K562 (cell line): ENCODE results near the gene TBX10. TPM values are rescaled to one million over a fixed set of nuclear protein-coding genes. Genes with fewer than 3 reads are reported as not detected.

Source experiments
- ATAC-seq: fragments of 200-7000 bp; cut with Tn5 transposase; 3 replicates; pipeline ENCODE4 v1.9.1; 2020; ENCODE audit warnings: moderate library complexity
- BruUV-seq: library from RNA; stranded (reverse); fragments of 400-500 nt; replicated peaks from 2 replicates; lab custom pipeline; 2021; lab: Mats Ljungman, UMichigan
- CTCF ChIA-PET: fragments of 300-600 bp; formaldehyde crosslinking; extraction: SDS; loops from one replicate; lab custom pipeline; 2021; ENCODE audit warnings: low intra/inter-chr PET ratio; lab: Yijun Ruan, JAX
- POLR2A ChIA-PET: fragments of 300-600, 350-650 bp; sonication (Branson Sonifier 250); formaldehyde crosslinking; extraction: SDS; loops from one replicate; lab custom pipeline; 2021; ENCODE audit warnings: antibody characterized with exemption, inconsistent platforms; lab: Yijun Ruan, JAX
- DNase-seq, 4 experiments: peaks; one replicate each; pipeline versions ENCODE4 v3.0.0 to v3.0.0-alpha.2; 2011 to 2018; ENCODE audit warnings: low spot score in 3 of 4, mixed read lengths in 3 of 4; ENCODE audit errors: extremely low read depth in 1 of 4
- FAIRE-seq: peaks from 2 replicates; lab custom pipeline; 2011; peaks lifted over from hg19 to GRCh38; lab: Jason Lieb, UNC
- H2AFZ ChIP-seq: 2 replicates; pipeline ENCODE4 v1.6.0; 2011; ENCODE audit warnings: low read depth, low read length, control low read depth, inconsistent platforms
- H3K27ac ChIP-seq: fragments of 200-600 bp; 3 replicates; pipeline ENCODE4 v1.8.0; 2011; ENCODE audit warnings: low read depth, mild to moderate bottlenecking, control low read depth, inconsistent platforms, low read length, moderate library complexity, mixed read lengths; ENCODE audit errors: extremely low read depth
- H3K27me3 ChIP-seq, 2 experiments: fragments of 300-600 bp in 1 of 2; 2 replicates in 1 of 2; 3 replicates in 1 of 2; pipeline versions ENCODE4 v1.6.0 to v1.8.0; 2011; ENCODE audit warnings: inconsistent platforms in 2 of 2, low read length in 2 of 2, mild to moderate bottlenecking in 1 of 2, mixed read lengths in 1 of 2, moderate library complexity in 1 of 2; ENCODE audit not compliant: control insufficient read depth in 2 of 2, insufficient read depth in 2 of 2
- H3K36me3 ChIP-seq: fragments of 300-600 bp; 3 replicates; pipeline ENCODE4 v1.8.0; 2011; ENCODE audit warnings: mild to moderate bottlenecking, low read length, inconsistent platforms; ENCODE audit not compliant: control insufficient read depth, insufficient read depth
- H3K4me1 ChIP-seq, 2 experiments: fragments of 200-600 bp in 1 of 2; replicated peaks in 1 of 2; 2 replicates in 1 of 2; 3 replicates in 1 of 2; pipeline versions ENCODE4 v1.5.1 to v1.8.0; 2011; ENCODE audit warnings: inconsistent platforms in 2 of 2, low read length in 2 of 2, mild to moderate bottlenecking in 1 of 2, mixed read lengths in 1 of 2, moderate library complexity in 1 of 2; ENCODE audit not compliant: control insufficient read depth in 2 of 2, insufficient read depth in 2 of 2
- H3K4me2 ChIP-seq: 2 replicates; pipeline ENCODE4 v1.6.1; 2011; ENCODE audit warnings: low read length, control low read depth, inconsistent platforms, mixed read lengths; ENCODE audit not compliant: insufficient read depth
- H3K4me3 ChIP-seq: fragments of 200-600 bp; sonication (generic), shearing (Covaris generic); 2 replicates; pipeline ENCODE4 v1.5.1; 2016; ENCODE audit warnings: control low read depth, inconsistent platforms
- H3K79me2 ChIP-seq: fragments of 200-600 bp; 3 replicates; pipeline ENCODE4 v1.8.0; 2011; ENCODE audit warnings: low read length, inconsistent platforms; ENCODE audit not compliant: control insufficient read depth, insufficient read depth
- H3K9ac ChIP-seq, 2 experiments: 2 replicates each; pipeline versions ENCODE4 v1.6.0 to v1.6.1; 2011; ENCODE audit warnings: low read depth in 2 of 2, low read length in 2 of 2, control low read depth in 1 of 2, inconsistent platforms in 1 of 2, mild to moderate bottlenecking in 1 of 2, mixed read lengths in 1 of 2; ENCODE audit not compliant: insufficient read depth in 1 of 2
- H3K9me1 ChIP-seq: one replicate; pipeline ENCODE4 v1.6.0; 2011; ENCODE audit warnings: inconsistent platforms, mild to moderate bottlenecking, low read length, moderate library complexity; ENCODE audit not compliant: control insufficient read depth, insufficient read depth
- H3K9me3 ChIP-seq: replicated peaks from 2 replicates; pipeline ENCODE4 v1.5.1; 2011; ENCODE audit warnings: low read depth, low read length, inconsistent platforms; ENCODE audit not compliant: control insufficient read depth, insufficient read depth
- H4K20me1 ChIP-seq: replicated peaks from 2 replicates; pipeline ENCODE4 v1.6.1; 2011; ENCODE audit warnings: low read length, inconsistent platforms, mixed read lengths; ENCODE audit not compliant: control insufficient read depth, insufficient read depth
- TFE3 ChIP-seq: fragments of 450-650 bp; formaldehyde crosslinking; IDR thresholded peaks from 2 replicates; pipeline ENCODE4 v1.4.0; 2020; ENCODE audit warnings: mild to moderate bottlenecking, mixed read lengths
- TGIF2 ChIP-seq: sonication (generic); formaldehyde crosslinking; IDR thresholded peaks from 2 replicates; pipeline ENCODE4 v1.8.1; 2022; ENCODE audit warnings: mild to moderate bottlenecking, missing genetic modification reagents, moderate library complexity
- WGBS: fragments of 100-300 bp; shearing (Covaris generic); methylation state at CpG from one replicate; pipeline ENCODE4 v1.1.6; 2016; ENCODE audit warnings: low coverage, mixed read lengths; ENCODE audit not compliant: insufficient coverage; ENCODE audit errors: missing lambda C conversion rate; 5-methylcytosine and 5-hydroxymethylcytosine counted together
- in situ Hi-C: fragments of 300-500 bp; cut with MboI; formaldehyde crosslinking; loops from 4 replicates; pipeline ENCODE4 v1.15.0; 2018; ENCODE audit warnings: inconsistent platforms, mixed read lengths
- intact Hi-C: fragments of 100-400 bp; cut with micrococcal nuclease; formaldehyde crosslinking; loops from 2 replicates; pipeline ENCODE4 v1.14.2; 2022
- polyA plus RNA-seq, 8 experiments: library from polyadenylated mRNA; depleted of rRNA in 4 of 8; stranded (reverse) in 5 of 8; unstranded in 3 of 8; fragments of >200 nt; fragmentation: Nextera tagmentation in 2 of 8; fragmentation: Illumina TruSeq in 1 of 8; extraction: Ambion mirVana in 2 of 8; extraction: Trizol in 1 of 8; gene quantifications; 2 replicates each; pipeline versions ENCODE4 v1.2.1 to v1.2.3, GENCODE V29; 2011 to 2014; ENCODE audit warnings: inconsistent platforms in 1 of 8, missing spikeins in 1 of 8
- total RNA-seq, 7 experiments: library from RNA; depleted of rRNA in 6 of 7; stranded (reverse); fragments of >200 nt in 6 of 7; fragmentation: Illumina TruSeq in 2 of 7; extraction: Trizol in 2 of 7; gene quantifications; 2 replicates each; pipeline versions ENCODE4 v1.2.1 to v1.2.3, GENCODE V29; 2011 to 2021; ENCODE audit warnings: low replicate concordance in 1 of 7

The TBX10 gene
- total and polyA plus RNA-seq, 9 of the 15 experiments (the other 6 are each of a cell fraction or from before 2014, with no cell fraction given), result not detected

- Histone ChIP-seq H3K4me2 (no peak overlapping the region), H3K36me3 (no peaks in the 10 kb centered on the region), H3K4me1 (peaks cover 0 to 25% of the 10 kb centered on the region in 2 experiments; a peak in 2 of 5 replicates), H3K27ac (no peak overlapping the region), H3K79me2 (no peaks in the 10 kb centered on the region), H3K27me3 (peaks cover 16 to 38% of the 10 kb centered on the region in 2 experiments; a peak in 3 of 5 replicates), H4K20me1 (0 out of 2 replicates have a peak, but pooled peaks cover 9% of the 10 kb centered on the region), H3K4me3 (no peak overlapping the region), H3K9me3 (no peaks in the 10 kb centered on the region), H2AFZ (no peak overlapping the region), H3K9me1 (no peaks in the 10 kb centered on the region), H3K9ac (no peak overlapping the region)
- ChIA-PET CTCF (no interaction called here), POLR2A (interaction anchor here (0.6 kb wide), 2 partner anchors 13 to 80 kb away, joined by 3 read pairs; partner anchors contain the start of gene ACY3)
- TF ChIP-seq TFE3 (CRISPR knock-in tag), result peak; percentile 16; the same call in 1 of the 2 replicates
- no peak for TF ChIP-seq TGIF2 (CRISPR knock-in tag)
- ATAC-seq (no peak), FAIRE-seq (no peak), DNase-seq (no peak)
- in situ Hi-C loops (loop anchor here (10.0 kb wide), 1 partner anchor 132 kb away; no protein-coding TSS in a partner anchor), intact Hi-C loops (no loop called here)
- no TSS peak for BruUV-seq
- 6% methylated on average over 17 of the region's 19 CpGs for WGBS
These were observed 23.4 kb upstream of the TBX10 start for GRCh38 chr11:67662835-67663531.
